ENCODE measurements around the gene CLRN3. TPM values are rescaled to one million over a fixed set of nuclear protein-coding genes. Genes with fewer than 3 reads are reported as not detected.

The CLRN3 gene
- total and polyA plus RNA-seq, 2 donors (not counting 1 experiment from before 2014, with no cell fraction given) = not detected

GRCh38 chr10:127872011-127872761, 20.6 kb downstream of the CLRN3 start:
- Histone ChIP-seq H2AFZ (ENCODE audit: insufficient read depth, low read depth, low read length, poor library complexity, severe bottlenecking) (no peak overlapping the region), H3K79me2 (ENCODE audit: control insufficient read depth, insufficient read depth, low read length) (no peaks in the 10 kb centered on the region), H3K4me1 (ENCODE audit: control insufficient read depth in 2 of 2, insufficient read depth in 2 of 2, low read length in 2 of 2) (no peaks in the 10 kb centered on the region), H3K36me3 (replicated peaks in 1 of 2; ENCODE audit: control extremely low read depth in 1 of 2, control insufficient read depth in 1 of 2, extremely low read depth in 1 of 2, insufficient read depth in 2 of 2, low read length in 1 of 2) (no peaks in the 10 kb centered on the region), H4K20me1 (ENCODE audit: control insufficient read depth, insufficient read depth, low read length, poor library complexity, severe bottlenecking) (no peaks in the 10 kb centered on the region), H3K9ac (ENCODE audit: low read length) (no peak overlapping the region), H3K4me3 (ENCODE audit: control extremely low read depth in 1 of 5, extremely low read depth in 1 of 5, insufficient read depth in 1 of 5, low read depth in 2 of 5, low read length in 4 of 5) (no peak overlapping the region), H3K27me3 (replicated peaks in 1 of 4; ENCODE audit: control extremely low read depth in 1 of 4, control insufficient read depth in 3 of 4, insufficient read depth in 4 of 4, low read length in 3 of 4) (peaks cover 0 to 8% (median 0%) of the 10 kb centered on the region in 4 experiments), H3K27ac (ENCODE audit: low read length in 2 of 2) (no peak overlapping the region), H3K4me2 (replicated peaks; ENCODE audit: low read depth, low read length, poor library complexity, severe bottlenecking) (no peak overlapping the region), H3K9me3 (ENCODE audit: control extremely low read depth in 1 of 3, control insufficient read depth in 2 of 3, insufficient read depth in 1 of 3, low read length in 2 of 3) (peaks cover 0 to 10% (median 0%) of the 10 kb centered on the region in 3 donors)
- Mint-ChIP-seq H3K4me1 (no peaks in the 10 kb centered on the region), H3K27me3 (peaks cover 18% of the 10 kb centered on the region), H3K9me3 (ENCODE audit: insufficient read depth) (peaks cover 7% of the 10 kb centered on the region), H3K27ac (no peak overlapping the region), H3K4me3 (no peak overlapping the region)
- CTCF ChIA-PET = no interaction called here
- no peak for TF ChIP-seq CTCF (IDR thresholded peaks at IDR 0.05)
- TF ChIP-seq EZH2 (IDR thresholded peaks at IDR 0.05; ENCODE audit: borderline replicate concordance, insufficient read depth, low read depth, low read length, poor library complexity, severe bottlenecking) = no peak
- WGBS (ENCODE audit: insufficient coverage) = 78% methylated on average over 19 of the region's 23 CpGs
- intact Hi-C loops (cut with micrococcal nuclease) = no loop called here
- POLR2A ChIA-PET = no interaction called here
- DNase-seq = no peak
- no peak for ATAC-seq (ENCODE audit: low read depth)

GRCh38 chr10:127871631-127872010, 21.1 kb downstream of the CLRN3 start:
- H3K79me2 ChIP-seq (ENCODE audit: control insufficient read depth, insufficient read depth, low read length) = no peaks in the 10 kb centered on the region
- POLR2A ChIA-PET = no interaction called here
- H3K4me3 ChIP-seq (ENCODE audit: control extremely low read depth in 1 of 5, extremely low read depth in 1 of 5, insufficient read depth in 1 of 5, low read depth in 2 of 5, low read length in 4 of 5) = no peak overlapping the region
- H2AFZ ChIP-seq (ENCODE audit: insufficient read depth, low read depth, low read length, poor library complexity, severe bottlenecking) = no peak overlapping the region
- no peak overlapping the region for H3K27ac Mint-ChIP-seq
- H4K20me1 ChIP-seq (ENCODE audit: control insufficient read depth, insufficient read depth, low read length, poor library complexity, severe bottlenecking) = no peaks in the 10 kb centered on the region
- peaks cover 7% of the 10 kb centered on the region for H3K9me3 Mint-ChIP-seq (ENCODE audit: insufficient read depth)
- peaks cover 0 to 10% (median 0%) of the 10 kb centered on the region in 3 donors for H3K9me3 ChIP-seq (ENCODE audit: control extremely low read depth in 1 of 3, control insufficient read depth in 2 of 3, insufficient read depth in 1 of 3, low read length in 2 of 3)
- intact Hi-C loops (cut with micrococcal nuclease) = no loop called here
- H3K4me1 ChIP-seq (ENCODE audit: control insufficient read depth in 2 of 2, insufficient read depth in 2 of 2, low read length in 2 of 2) = no peaks in the 10 kb centered on the region
- H3K4me1 Mint-ChIP-seq = no peaks in the 10 kb centered on the region
- CTCF ChIA-PET = no interaction called here
- H3K36me3 ChIP-seq (replicated peaks in 1 of 2; ENCODE audit: control extremely low read depth in 1 of 2, control insufficient read depth in 1 of 2, extremely low read depth in 1 of 2, insufficient read depth in 2 of 2, low read length in 1 of 2) = no peaks in the 10 kb centered on the region
- H3K27me3 ChIP-seq (replicated peaks in 1 of 4; ENCODE audit: control extremely low read depth in 1 of 4, control insufficient read depth in 3 of 4, insufficient read depth in 4 of 4, low read length in 3 of 4) = peaks cover 0 to 8% (median 0%) of the 10 kb centered on the region in 4 experiments
- H3K4me3 Mint-ChIP-seq = no peak overlapping the region
- DNase-seq (no peak), ATAC-seq (ENCODE audit: low read depth) (no peak)
- H3K27ac ChIP-seq (ENCODE audit: low read length in 2 of 2) = no peak overlapping the region
- H3K9ac ChIP-seq (ENCODE audit: low read length) = no peak overlapping the region
- TF ChIP-seq EZH2 (IDR thresholded peaks at IDR 0.05; ENCODE audit: borderline replicate concordance, insufficient read depth, low read depth, low read length, poor library complexity, severe bottlenecking) (no peak), CTCF (IDR thresholded peaks at IDR 0.05) (no peak)
- H3K27me3 Mint-ChIP-seq = peaks cover 22% of the 10 kb centered on the region
- 76% methylated on average over 7 of the region's 7 CpGs for WGBS (ENCODE audit: insufficient coverage)
- no peak overlapping the region for H3K4me2 ChIP-seq (replicated peaks; ENCODE audit: low read depth, low read length, poor library complexity, severe bottlenecking)

Measured in B cell (primary cell).